WI38 (cell line): ENCODE measurements around the gene HGD.

Experiments used
- H3K4me3 ChIP-seq: 2 replicates; pipeline ENCODE4 v1.5.1; 2011; ENCODE audit warnings: low read depth, mild to moderate bottlenecking, control low read depth, low read length
- TF ChIP-seq, protein P1 (sequence below): IDR thresholded peaks from 2 replicates; pipeline ENCODE4 v1.5.1; 2012; ENCODE audit warnings: low read depth, mild to moderate bottlenecking, control low read depth, low read length

Gene HGD

DNA sequence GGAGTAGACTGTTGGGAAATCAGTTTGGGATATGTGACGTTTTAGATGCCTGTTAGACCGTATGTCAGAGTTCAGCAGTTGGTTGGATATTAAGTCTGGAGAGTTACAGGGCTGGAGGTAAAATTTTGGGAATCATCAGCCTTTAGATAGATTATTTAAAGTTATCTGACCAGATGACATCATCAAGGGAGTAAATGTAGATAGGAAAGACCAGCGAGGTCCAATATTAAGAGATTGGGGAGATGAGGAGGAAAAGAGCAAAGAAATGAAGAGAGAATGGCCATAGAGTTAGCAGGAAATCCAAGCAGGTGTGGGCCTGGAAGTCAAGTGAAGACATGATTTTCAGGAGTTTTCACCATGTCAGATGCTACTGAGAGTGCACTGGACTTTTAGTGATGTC, 82.8 kb downstream of the HGD start:
- TF ChIP-seq, protein P1, sequence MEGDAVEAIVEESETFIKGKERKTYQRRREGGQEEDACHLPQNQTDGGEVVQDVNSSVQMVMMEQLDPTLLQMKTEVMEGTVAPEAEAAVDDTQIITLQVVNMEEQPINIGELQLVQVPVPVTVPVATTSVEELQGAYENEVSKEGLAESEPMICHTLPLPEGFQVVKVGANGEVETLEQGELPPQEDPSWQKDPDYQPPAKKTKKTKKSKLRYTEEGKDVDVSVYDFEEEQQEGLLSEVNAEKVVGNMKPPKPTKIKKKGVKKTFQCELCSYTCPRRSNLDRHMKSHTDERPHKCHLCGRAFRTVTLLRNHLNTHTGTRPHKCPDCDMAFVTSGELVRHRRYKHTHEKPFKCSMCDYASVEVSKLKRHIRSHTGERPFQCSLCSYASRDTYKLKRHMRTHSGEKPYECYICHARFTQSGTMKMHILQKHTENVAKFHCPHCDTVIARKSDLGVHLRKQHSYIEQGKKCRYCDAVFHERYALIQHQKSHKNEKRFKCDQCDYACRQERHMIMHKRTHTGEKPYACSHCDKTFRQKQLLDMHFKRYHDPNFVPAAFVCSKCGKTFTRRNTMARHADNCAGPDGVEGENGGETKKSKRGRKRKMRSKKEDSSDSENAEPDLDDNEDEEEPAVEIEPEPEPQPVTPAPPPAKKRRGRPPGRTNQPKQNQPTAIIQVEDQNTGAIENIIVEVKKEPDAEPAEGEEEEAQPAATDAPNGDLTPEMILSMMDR: no peak
- no peak overlapping the region for H3K4me3 ChIP-seq

DNA sequence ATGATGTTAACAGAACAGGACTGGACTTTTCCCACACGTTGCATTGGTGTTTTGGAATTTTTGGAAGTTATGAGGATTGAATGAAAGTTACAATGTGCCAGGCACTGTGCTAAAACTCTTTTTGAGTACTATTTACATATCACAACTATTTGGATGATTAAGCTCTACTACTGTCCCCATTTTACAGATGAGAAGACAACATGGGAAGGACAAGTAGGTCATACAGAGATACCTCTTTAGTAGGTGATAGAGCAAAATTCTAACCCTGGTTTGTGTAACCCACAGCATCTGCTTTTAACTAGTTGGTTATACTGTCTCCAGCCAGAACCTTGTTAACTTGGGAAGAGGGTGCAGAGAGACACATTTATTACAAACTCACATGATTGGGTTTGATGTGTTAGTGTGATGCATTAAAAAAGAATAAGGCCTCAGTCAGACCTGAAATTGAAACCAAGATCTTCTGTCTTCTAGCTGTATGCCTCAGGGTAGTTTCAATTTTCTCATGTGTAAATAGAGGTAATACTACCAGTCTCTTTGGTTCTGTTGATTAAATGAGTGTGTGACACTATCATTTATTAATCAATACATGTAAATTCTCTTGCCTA, 84.5 kb downstream of the HGD start:
- H3K4me3 ChIP-seq: peak overlapping the region; percentile 92
- TF ChIP-seq, protein P1: no peak

DNA sequence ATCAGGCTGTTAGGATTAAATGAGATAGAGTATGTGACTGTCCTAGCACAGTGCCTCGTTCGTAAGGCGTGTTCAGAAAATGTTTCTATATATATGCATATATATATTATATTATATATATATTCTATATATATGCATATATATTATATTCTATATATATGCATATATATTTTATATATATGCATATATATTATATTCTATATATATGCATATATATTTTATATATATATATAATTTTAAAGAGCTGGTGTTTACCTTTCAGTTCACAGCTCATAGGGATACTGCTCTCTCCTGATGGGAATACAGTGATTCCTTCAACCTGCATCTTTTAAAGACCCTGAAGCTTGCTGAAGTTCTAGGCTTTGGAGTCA, 85.2 kb downstream of the HGD start:
- H3K4me3 ChIP-seq: peak overlapping the region; percentile 92
- TF ChIP-seq, protein P1: no peak

DNA sequence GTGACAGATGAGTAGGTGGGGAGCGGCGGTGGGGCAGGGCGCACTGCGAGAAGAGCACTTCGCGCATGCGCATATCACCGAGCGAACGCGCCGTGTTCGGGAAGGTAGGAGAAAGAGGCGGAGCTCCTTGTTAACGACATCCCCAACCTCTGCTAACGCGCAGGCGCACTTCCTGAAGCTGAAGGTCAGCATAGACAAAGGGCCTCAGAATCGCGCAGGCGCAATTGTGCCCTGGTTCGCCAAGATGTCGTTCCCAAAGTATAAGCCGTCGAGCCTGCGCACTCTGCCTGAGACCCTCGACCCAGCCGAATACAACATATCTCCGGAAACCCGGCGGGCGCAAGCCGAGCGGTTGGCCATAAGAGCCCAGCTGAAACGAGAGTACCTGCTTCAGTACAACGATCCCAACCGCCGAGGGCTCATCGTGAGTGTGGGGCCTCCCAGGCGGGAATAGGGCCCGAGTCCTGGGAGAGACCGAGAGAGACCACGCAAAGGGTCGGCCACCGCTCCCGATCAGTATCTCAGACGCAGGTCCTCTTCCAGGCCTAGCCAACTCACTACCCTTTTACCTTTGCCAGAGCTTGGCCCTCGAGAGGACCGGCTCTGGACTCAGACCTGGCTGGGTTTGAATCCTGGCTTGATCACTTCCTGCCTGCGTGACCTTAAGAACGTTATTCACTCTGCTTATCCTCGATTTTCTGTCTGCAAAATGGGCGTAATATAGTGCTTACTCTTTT, 85.8 kb downstream of the HGD start, which contains the start of gene NDUFB4:
Gene NDUFB4, plus strand, starts transcription at position 221 of the 737 bp plus-strand sequence. Its CDS starts 24 bp downstream, at position 245.
- H3K4me3 ChIP-seq: peak within 1 kb of the TSS; percentile 92
- TF ChIP-seq, protein P1: no peak

DNA sequence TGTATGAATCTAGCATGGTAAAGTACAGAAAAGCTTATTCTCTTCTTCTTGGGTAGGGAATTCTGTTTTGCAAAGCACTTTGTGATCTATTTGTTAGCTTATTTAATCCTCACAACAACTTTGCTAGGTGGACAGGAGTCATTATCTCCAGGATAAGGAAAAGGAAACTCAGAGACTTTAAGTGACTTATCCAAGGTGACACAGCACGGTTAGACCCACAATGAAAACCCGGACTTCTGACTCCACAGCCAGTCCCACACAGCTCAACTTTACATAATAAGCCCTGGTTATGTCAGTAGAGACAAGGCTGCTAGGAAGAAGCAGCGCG, 86.3 kb downstream of the HGD start:
- TF ChIP-seq, protein P1: no peak
- H3K4me3 ChIP-seq: peak overlapping the region; percentile 92

DNA sequence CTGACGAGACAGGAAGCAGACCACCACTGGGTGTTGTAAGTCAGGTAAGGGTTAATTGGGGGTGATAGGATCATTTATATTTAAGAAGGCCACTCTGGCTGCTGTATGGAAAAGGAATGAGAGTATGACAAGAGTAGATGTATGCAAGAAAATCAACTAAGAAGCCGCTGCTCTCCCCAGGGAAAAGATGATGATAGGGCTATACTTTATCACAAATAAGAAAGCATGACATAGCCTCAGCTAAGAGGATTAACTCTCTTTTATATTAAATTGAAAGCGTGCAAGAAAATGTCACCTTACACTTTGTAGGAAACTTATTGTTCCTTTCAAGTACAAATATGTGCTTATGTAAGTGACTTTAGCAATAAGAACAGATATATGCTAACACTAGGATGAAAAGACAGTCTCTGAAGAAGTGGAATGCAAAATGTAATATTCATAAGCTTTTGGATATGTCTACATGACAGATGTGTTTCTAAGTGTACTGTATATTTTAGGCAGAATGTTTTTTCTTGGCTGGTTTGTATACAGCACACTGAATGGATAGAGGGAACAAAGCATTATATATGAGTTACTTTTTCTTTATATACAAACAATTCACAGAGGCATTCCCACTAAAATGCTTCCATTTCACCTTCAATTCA, 94.6 kb downstream of the HGD start:
- TF ChIP-seq, protein P1: no peak
- H3K4me3 ChIP-seq: no peak overlapping the region
